ENCODE measurements around the gene NEK2.
"Not testable (repeated sequence)": the region's sequence is repeated elsewhere in the genome, so short reads cannot be mapped to it uniquely, and the experiment has no call there.

The NEK2 gene

GRCh38 chr1:211639475-211640300, 35.7 kb downstream of the NEK2 start:
- H3K4me3 Mint-ChIP-seq, result no peak overlapping the region
- H3K4me1 Mint-ChIP-seq (ENCODE audit: low read depth), result no peaks in the 10 kb centered on the region
- intact Hi-C loops (cut with micrococcal nuclease), result no loop called here

GRCh38 chr1:211638689-211639101, 36.7 kb downstream of the NEK2 start:
- Mint-ChIP-seq H3K36me3 (ENCODE audit: low read depth) (no peaks in the 10 kb centered on the region), H3K27me3 (peaks cover 10% of the 10 kb centered on the region), H3K4me1 (ENCODE audit: low read depth) (peaks cover under 1% of the 10 kb centered on the region), H3K4me3 (no peak overlapping the region), H3K27ac (no peak overlapping the region), H3K9me3 (no peaks in the 10 kb centered on the region)
- intact Hi-C loops (cut with micrococcal nuclease), result no loop called here

More at GRCh38 chr1:211639475-211640300, 35.7 kb downstream of the NEK2 start:
- Mint-ChIP-seq H3K9me3 (no peaks in the 10 kb centered on the region), H3K27ac (no peak overlapping the region), H3K27me3 (peaks cover 10% of the 10 kb centered on the region), H3K36me3 (ENCODE audit: low read depth) (no peaks in the 10 kb centered on the region)

GRCh38 chr1:211638246-211638645, 37.2 kb downstream of the NEK2 start:
- no peak overlapping the region for H3K27ac Mint-ChIP-seq
- H3K4me3 Mint-ChIP-seq, result no peak overlapping the region
- peaks cover 10% of the 10 kb centered on the region for H3K27me3 Mint-ChIP-seq
- H3K36me3 Mint-ChIP-seq (ENCODE audit: low read depth), result no peaks in the 10 kb centered on the region
- intact Hi-C loops (cut with micrococcal nuclease), result no loop called here
- peaks cover 5% of the 10 kb centered on the region for H3K4me1 Mint-ChIP-seq (ENCODE audit: low read depth)
- H3K9me3 Mint-ChIP-seq, result no peaks in the 10 kb centered on the region

- peaks cover 14% of the 10 kb centered on the region for H3K27me3 Mint-ChIP-seq
- H3K4me1 Mint-ChIP-seq (ENCODE audit: low read depth), result peaks cover 16% of the 10 kb centered on the region
- H3K4me3 Mint-ChIP-seq, result no peak overlapping the region
- no peak overlapping the region for H3K27ac Mint-ChIP-seq
- H3K36me3 Mint-ChIP-seq (ENCODE audit: low read depth), result no peaks in the 10 kb centered on the region
- intact Hi-C loops (cut with micrococcal nuclease), result no loop called here
- no peaks in the 10 kb centered on the region for H3K9me3 Mint-ChIP-seq
These were observed 38.4 kb downstream of the NEK2 start for GRCh38 chr1:211637066-211637465.

GRCh38 chr1:211636575-211637029, 38.8 kb downstream of the NEK2 start:
- intact Hi-C loops (cut with micrococcal nuclease); H3K4me3 Mint-ChIP-seq; H3K9me3 Mint-ChIP-seq; H3K36me3 Mint-ChIP-seq (ENCODE audit: low read depth); H3K27ac Mint-ChIP-seq: not testable (repeated sequence)
- Mint-ChIP-seq H3K4me1 (ENCODE audit: low read depth) (peaks cover 16% of the 10 kb centered on the region), H3K27me3 (peaks cover 15% of the 10 kb centered on the region)

- peaks cover 16% of the 10 kb centered on the region for H3K4me1 Mint-ChIP-seq (ENCODE audit: low read depth)
- intact Hi-C loops (cut with micrococcal nuclease), result no loop called here
- peaks cover 18% of the 10 kb centered on the region for H3K27me3 Mint-ChIP-seq
- H3K27ac Mint-ChIP-seq, result no peak overlapping the region
- H3K4me3 Mint-ChIP-seq, result no peak overlapping the region
- no peaks in the 10 kb centered on the region for H3K9me3 Mint-ChIP-seq
- H3K36me3 Mint-ChIP-seq (ENCODE audit: low read depth), result no peaks in the 10 kb centered on the region
These were observed 39.7 kb downstream of the NEK2 start for GRCh38 chr1:211635597-211636205.

- intact Hi-C loops (cut with micrococcal nuclease), result no loop called here
- Mint-ChIP-seq H3K36me3 (ENCODE audit: low read depth) (no peaks in the 10 kb centered on the region), H3K27me3 (peaks cover 22% of the 10 kb centered on the region), H3K4me1 (ENCODE audit: low read depth) (peaks cover 16% of the 10 kb centered on the region), H3K27ac (no peak overlapping the region), H3K9me3 (no peaks in the 10 kb centered on the region), H3K4me3 (no peak overlapping the region)
These were observed 40.5 kb downstream of the NEK2 start for GRCh38 chr1:211634931-211635330.

- intact Hi-C loops (cut with micrococcal nuclease), result no loop called here
- Mint-ChIP-seq H3K4me3 (no peak overlapping the region), H3K9me3 (no peaks in the 10 kb centered on the region), H3K4me1 (ENCODE audit: low read depth) (peaks cover 16% of the 10 kb centered on the region), H3K27ac (no peak overlapping the region), H3K27me3 (peaks cover 20% of the 10 kb centered on the region), H3K36me3 (ENCODE audit: low read depth) (no peaks in the 10 kb centered on the region)
These were observed 41.0 kb downstream of the NEK2 start for GRCh38 chr1:211634461-211634860.

- no peaks in the 10 kb centered on the region for H3K36me3 Mint-ChIP-seq (ENCODE audit: low read depth)
- no peaks in the 10 kb centered on the region for H3K9me3 Mint-ChIP-seq
- H3K4me1 Mint-ChIP-seq (ENCODE audit: low read depth), result peaks cover 16% of the 10 kb centered on the region
- no peak overlapping the region for H3K27ac Mint-ChIP-seq
- H3K4me3 Mint-ChIP-seq, result no peak overlapping the region
- H3K27me3 Mint-ChIP-seq, result peaks cover 22% of the 10 kb centered on the region
- intact Hi-C loops (cut with micrococcal nuclease), result no loop called here
These were observed 41.9 kb downstream of the NEK2 start for GRCh38 chr1:211633524-211633846.

GRCh38 chr1:211632808-211633523, 42.5 kb downstream of the NEK2 start:
- H3K36me3 Mint-ChIP-seq (ENCODE audit: low read depth), result no peaks in the 10 kb centered on the region
- peaks cover 16% of the 10 kb centered on the region for H3K4me1 Mint-ChIP-seq (ENCODE audit: low read depth)
- intact Hi-C loops (cut with micrococcal nuclease), result no loop called here
- H3K27me3 Mint-ChIP-seq, result peaks cover 22% of the 10 kb centered on the region
- no peak overlapping the region for H3K27ac Mint-ChIP-seq
- no peaks in the 10 kb centered on the region for H3K9me3 Mint-ChIP-seq
- no peak overlapping the region for H3K4me3 Mint-ChIP-seq

- Mint-ChIP-seq H3K4me1 (ENCODE audit: low read depth) (peaks cover 16% of the 10 kb centered on the region), H3K36me3 (ENCODE audit: low read depth) (no peaks in the 10 kb centered on the region), H3K27me3 (peaks cover 22% of the 10 kb centered on the region), H3K4me3 (no peak overlapping the region), H3K27ac (no peak overlapping the region), H3K9me3 (no peaks in the 10 kb centered on the region)
- intact Hi-C loops (cut with micrococcal nuclease), result no loop called here
These were observed 43.2 kb downstream of the NEK2 start for GRCh38 chr1:211632117-211632807.

GRCh38 chr1:211631168-211631567, 44.3 kb downstream of the NEK2 start:
- Mint-ChIP-seq H3K36me3 (ENCODE audit: low read depth) (no peaks in the 10 kb centered on the region), H3K9me3 (no peaks in the 10 kb centered on the region), H3K4me1 (ENCODE audit: low read depth) (peaks cover 16% of the 10 kb centered on the region), H3K27me3 (peaks cover 22% of the 10 kb centered on the region), H3K27ac (no peak overlapping the region), H3K4me3 (no peak overlapping the region)
- intact Hi-C loops (cut with micrococcal nuclease), result no loop called here

- Mint-ChIP-seq H3K4me1 (ENCODE audit: low read depth) (peaks cover 16% of the 10 kb centered on the region), H3K27ac (no peak overlapping the region), H3K36me3 (ENCODE audit: low read depth) (no peaks in the 10 kb centered on the region), H3K4me3 (no peak overlapping the region), H3K27me3 (peaks cover 22% of the 10 kb centered on the region), H3K9me3 (no peaks in the 10 kb centered on the region)
- intact Hi-C loops (cut with micrococcal nuclease), result no loop called here
These were observed 45.0 kb downstream of the NEK2 start for GRCh38 chr1:211630236-211631081.
